GM19395 (cell line): Measurements from ENCODE around the gene ATAD3A.
"Not testable (repeated sequence)": the region's sequence is repeated elsewhere in the genome, so short reads cannot be mapped to it uniquely, and the experiment has no call there.

Experiments used
- ATAC-seq: cut with Tn5 transposase; IDR thresholded peaks from one replicate; pipeline ENCODE4 v1.9.1; 2021; ENCODE audit warnings: mild to moderate bottlenecking, moderate library complexity; ENCODE audit not compliant: unreplicated experiment

ATAD3A gene

GRCh38 chr1:1511533-1512285 is at the start of gene ATAD3A:
TSS of gene ATAD3A (plus strand) at chr1:1512162. CDS start at chr1:1512269, 107 bp downstream.
- ATAC-seq, result peak; percentile 91

DNA sequence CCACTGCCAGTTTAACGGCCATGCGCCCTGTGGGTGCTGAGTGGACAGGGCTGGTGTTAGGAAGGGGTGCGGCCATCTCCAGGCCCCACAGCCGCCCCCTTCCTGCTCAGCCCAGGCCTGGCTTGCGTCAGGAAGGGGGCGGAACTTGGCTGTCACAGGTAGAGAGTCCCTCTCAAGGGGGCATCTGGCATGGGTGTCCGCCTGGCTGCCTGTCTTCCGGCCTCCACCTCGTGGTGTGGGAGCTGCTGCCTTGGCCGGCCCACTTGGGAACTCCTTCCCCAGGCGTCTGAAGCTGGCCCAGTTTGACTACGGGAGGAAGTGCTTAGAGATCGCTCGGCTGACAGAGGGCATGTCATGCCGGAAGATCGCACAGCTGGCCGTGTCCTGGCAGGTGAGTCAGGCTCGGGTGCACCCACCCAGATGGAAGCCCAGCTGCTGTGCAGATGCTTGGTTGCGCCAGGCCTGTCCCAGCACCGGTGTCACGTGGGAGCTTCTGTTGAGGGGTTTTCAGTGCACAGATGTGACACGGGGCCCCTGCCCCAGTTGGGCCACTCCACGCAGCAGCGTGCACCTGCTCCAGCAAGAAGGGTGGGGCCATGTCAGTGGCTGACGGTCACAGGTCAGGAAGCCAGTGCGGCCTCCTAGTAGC is 49.5 kb upstream of the ATAD3A start:
- no peak for ATAC-seq

GRCh38 chr1:1463312-1463711 is 48.6 kb upstream of the ATAD3A start:
- ATAC-seq, result no peak

GRCh38 chr1:1468196-1468985 is 43.6 kb upstream of the ATAD3A start:
- ATAC-seq, result not testable (repeated sequence)

DNA sequence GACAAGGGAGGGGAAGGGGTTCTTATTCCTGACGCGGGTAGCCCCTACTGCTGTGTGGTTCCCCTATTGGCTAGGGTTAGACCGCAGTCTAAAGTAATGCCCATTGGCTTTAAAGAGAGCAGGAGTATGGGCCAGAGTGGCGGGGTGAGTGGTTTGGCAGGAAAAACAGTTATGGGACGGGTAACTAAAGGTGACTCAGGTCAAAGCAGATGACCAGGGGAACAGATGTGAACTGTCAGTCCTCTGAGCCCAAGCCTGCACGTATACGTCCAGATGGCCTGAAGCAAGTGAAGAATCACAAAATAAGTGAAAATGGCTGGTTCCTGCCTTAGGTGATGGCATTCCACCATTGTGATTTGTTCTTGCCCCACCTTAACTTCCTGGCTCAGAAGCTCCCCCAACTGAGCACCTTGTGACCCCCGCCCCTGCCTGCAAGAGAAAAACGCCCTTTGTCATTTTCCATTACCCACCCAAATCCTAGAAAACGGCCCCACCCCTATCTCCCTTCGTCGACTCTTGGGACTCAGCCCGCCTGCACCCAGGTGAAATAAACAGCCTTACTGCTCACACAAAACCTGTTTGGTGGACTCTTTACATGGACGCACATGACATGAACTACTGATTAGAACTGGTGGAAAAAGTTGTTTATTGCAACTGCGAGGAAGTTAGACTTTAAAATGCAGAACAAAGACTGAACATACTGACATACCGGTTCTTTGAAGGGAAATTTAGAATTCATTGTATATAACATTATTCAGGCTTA is 41.2 kb upstream of the ATAD3A start:
- no peak for ATAC-seq

GRCh38 chr1:1471389-1472052 is 40.4 kb upstream of the ATAD3A start, which contains the start of gene ATAD3B:
TSS of gene ATAD3B (plus strand) at chr1:1471765. CDS start at chr1:1471885, 120 bp downstream.
- ATAC-seq, result peak; percentile 87

DNA sequence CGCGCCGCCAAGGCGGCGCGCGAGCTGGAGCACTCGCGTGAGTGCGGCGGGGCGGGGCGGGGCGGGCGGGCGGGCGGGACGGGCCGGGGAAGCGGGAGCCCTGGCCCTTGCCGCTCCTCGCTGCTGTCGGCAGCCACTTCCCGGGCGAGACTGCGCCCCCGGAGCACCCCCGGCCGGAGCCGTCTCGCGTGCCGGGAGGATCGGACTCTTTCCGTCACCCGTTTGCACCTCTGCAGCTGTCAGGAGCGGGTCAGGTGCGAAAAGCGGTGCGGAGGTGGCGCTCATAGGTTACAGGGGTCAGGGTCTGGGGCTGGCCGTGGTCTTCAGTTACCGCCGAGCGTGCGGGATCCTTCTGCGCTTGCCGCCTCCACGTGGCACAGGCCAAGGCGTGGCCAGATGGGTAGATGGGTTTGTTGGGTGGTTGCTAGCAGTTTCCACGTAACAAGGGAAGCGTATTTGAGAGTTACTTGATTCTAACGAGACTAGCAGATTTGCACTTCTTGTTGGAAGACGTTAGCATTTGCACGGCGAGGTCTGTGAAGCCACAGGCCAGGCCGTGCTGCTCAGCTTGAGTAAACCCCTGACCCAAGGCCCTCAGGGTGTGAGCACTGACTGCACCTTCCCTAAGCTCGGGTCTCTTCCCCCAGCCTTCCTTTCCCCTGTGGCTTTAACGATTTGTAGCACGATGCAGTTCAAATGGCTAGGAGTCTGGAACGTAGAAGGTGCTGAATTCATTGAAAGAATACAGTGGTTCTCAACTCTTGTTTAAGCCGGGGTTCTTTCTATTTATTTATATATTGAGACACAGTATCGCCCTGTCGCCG is 39.7 kb upstream of the ATAD3A start:
- ATAC-seq, result peak; percentile 15

GRCh38 chr1:1476011-1476410 is 36.0 kb upstream of the ATAD3A start:
- not testable (repeated sequence) for ATAC-seq

GRCh38 chr1:1477206-1477605 is 34.8 kb upstream of the ATAD3A start:
- ATAC-seq, result no peak

DNA sequence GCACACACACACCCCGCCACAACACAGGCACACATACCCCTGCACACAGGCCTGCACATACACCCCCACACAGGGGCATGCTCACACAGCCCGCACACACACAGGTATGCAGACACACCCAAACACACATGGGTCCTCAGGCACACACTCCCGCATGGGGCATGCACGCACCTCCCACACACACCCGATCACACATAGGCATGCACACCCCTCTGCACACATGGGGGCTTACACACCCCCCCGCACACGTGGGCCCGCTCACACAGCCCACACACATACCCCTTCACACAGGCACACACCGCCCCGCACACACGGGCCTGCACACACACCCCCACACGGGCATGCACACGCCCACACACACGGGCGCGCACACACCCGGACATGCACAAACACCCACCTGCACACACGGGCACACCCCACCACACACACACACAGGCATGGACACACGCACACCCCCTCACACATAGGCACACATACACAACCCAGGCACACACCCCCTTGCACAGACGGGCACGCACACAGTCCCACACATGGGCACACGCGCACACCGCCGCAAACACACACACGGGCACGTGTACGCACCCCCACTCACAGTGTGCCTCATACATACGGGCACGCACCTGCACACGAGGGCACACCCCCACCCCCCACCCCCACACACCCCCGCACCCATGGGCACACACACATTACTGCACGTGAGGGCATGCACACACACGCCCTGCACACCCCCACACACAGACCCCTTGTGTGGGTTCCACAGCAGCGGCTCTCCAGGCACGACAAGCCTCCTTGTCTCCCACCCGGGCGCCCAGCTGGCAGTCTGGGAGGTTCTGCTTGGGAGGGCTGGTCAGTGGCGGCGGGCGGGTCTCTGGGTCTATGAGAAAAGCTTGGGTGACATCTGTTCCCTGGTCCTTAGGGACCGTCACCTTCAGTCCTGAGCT is 32.1 kb upstream of the ATAD3A start:
- no peak for ATAC-seq

GRCh38 chr1:1480488-1480867 is 31.5 kb upstream of the ATAD3A start:
- ATAC-seq, result not testable (repeated sequence)

- ATAC-seq, result not testable (repeated sequence)
Observed at GRCh38 chr1:1481811-1482210, 30.2 kb upstream of the ATAD3A start.

- no peak for ATAC-seq
Observed at GRCh38 chr1:1482856-1483255, 29.1 kb upstream of the ATAD3A start.

- ATAC-seq, result no peak
Observed at GRCh38 chr1:1483714-1484113, 28.2 kb upstream of the ATAD3A start.

DNA sequence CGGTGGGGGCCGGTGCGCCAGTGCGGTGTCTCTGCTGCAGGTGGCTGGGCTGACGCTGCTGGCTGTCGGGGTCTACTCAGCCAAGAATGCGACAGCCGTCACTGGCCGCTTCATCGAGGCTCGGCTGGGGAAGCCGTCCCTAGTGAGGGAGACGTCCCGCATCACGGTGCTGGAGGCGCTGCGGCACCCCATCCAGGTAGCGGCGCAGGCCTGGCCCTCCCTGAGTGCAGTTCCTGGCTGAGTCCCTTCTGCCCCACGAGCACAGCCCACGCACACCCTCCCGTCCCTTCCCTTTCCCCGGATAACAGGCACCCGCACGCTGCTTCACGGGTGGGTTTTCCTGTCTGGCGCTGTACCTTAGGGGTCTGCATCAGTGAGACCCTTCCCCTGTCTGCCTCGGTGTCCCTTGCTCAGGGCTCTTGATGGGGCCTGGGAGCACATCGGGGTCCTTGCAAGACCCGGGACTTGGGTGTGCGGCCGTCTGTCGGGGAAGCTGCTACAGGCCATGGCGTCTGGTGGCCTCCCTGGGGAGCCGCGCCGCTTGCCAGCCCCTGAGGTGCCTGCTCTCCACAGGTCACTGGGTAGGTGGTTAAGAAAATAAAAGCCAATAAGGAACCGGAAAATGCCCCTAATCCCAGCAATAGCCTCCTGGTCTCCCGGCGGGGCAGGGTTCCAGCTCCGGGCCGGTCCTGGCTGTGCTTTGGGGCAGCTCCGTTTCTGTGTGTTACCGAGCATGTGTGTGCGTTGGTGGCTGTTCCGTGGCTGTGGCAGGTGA is 26.8 kb upstream of the ATAD3A start:
- not testable (repeated sequence) for ATAC-seq

DNA sequence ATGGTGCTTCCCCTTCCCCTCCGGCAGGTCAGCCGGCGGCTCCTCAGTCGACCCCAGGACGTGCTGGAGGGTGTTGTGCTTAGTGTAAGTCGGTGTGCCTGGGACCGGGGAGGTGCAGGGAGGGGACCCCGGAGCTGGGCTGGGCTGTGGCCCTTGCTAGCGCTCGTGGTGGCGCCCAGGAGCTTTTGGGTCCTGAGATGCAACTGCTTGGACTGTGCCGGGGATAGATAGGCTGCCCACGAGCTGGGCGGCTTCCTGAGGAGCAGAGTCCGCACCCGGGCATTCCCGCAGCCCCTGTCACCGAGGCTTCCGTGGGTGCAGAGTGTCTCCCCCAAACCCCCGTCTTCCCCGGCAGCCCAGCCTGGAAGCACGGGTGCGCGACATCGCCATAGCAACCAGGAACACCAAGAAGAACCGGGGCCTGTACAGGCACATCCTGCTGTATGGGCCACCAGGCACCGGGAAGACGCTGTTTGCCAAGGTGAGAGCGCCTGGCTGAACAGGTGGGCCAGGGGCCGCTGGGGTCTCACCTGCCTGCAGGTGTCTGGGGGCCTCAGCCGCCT is 26.1 kb upstream of the ATAD3A start:
- not testable (repeated sequence) for ATAC-seq

DNA sequence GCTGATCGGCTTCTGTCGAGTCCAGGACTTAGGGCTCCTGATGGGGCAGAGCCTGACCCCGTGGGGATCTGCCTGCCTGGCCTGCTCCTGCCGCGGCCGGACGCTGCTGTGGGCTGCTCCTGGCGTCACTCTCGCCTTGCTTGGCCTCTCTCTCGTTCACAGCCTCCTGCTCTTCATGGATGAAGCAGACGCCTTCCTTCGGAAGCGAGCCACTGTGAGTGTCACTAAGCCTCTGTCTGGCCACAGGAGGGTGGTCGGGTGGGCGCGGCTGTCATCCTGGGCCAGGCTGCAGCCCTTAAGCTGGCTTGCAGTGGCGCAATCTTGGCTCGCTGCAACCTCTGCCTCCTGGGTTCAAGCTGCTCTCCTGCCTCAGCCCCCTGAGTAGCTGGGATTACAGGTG is 24.3 kb upstream of the ATAD3A start:
- no peak for ATAC-seq
